SH-SY5Y (cell line): ENCODE results near the gene PREX1.

Experiments used
- GATA2 ChIP-seq: IDR thresholded peaks from 2 replicates; pipeline ENCODE4 v1.6.1; 2011; ENCODE audit warnings: mild to moderate bottlenecking, low read depth, low read length
- GATA3 ChIP-seq: IDR thresholded peaks from 2 replicates; pipeline ENCODE4 v1.6.1; 2011; ENCODE audit warnings: low read depth, mild to moderate bottlenecking, low read length, moderate library complexity

- TF ChIP-seq GATA2 (no peak), GATA3 (no peak)
Observed at GRCh38 chr20:48601798-48602197, 226.0 kb downstream of the PREX1 start.
